Activated CD4-positive, alpha-beta T cell treated with anti-CD3 and anti-CD28 coated beads for 36 hours (primary cell): ENCODE results near the gene MYO1E. TPM values are rescaled to one million over a fixed set of nuclear protein-coding genes. Genes with fewer than 3 reads are reported as not detected.
A peak's percentile ranks its signal among the peaks of the same experiment; 100 is the strongest.

Experiments used
- ATAC-seq: fragments of 200-7000 bp; cut with Tn5 transposase; one replicate; pipeline ENCODE4 v1.10.0; 2021; ENCODE audit warnings: mild to moderate bottlenecking, moderate library complexity
- CTCF ChIA-PET: fragments of 350-600 bp; sonication (Branson Sonifier 250); formaldehyde crosslinking; loops from one replicate; lab custom pipeline; 2021; ENCODE audit warnings: antibody characterized with exemption; lab: Charles Lee
- POLR2A ChIA-PET: fragments of 350-600 bp; sonication (Branson Sonifier 250); formaldehyde crosslinking; loops from one replicate; lab custom pipeline; 2021; ENCODE audit warnings: antibody characterized with exemption, inconsistent platforms; lab: Charles Lee
- DNase-seq: peaks from one replicate; pipeline ENCODE4 v3.0.0-alpha.2; 2020
- H3K27ac Mint-ChIP-seq: one replicate; pipeline ENCODE4 v1.8.0; 2021; ENCODE audit warnings: mixed read lengths
- H3K27me3 Mint-ChIP-seq: one replicate; pipeline ENCODE4 v1.8.0; 2021; ENCODE audit warnings: mixed read lengths
- H3K36me3 Mint-ChIP-seq: one replicate; pipeline ENCODE4 v1.8.0; 2021; ENCODE audit warnings: low read depth, mixed read lengths
- H3K4me1 Mint-ChIP-seq: one replicate; pipeline ENCODE4 v1.8.0; 2021; ENCODE audit warnings: mixed read lengths
- H3K4me3 Mint-ChIP-seq: one replicate; pipeline ENCODE4 v1.8.0; 2021; ENCODE audit warnings: mild to moderate bottlenecking, moderate library complexity, mixed read lengths
- H3K9me3 Mint-ChIP-seq: one replicate; pipeline ENCODE4 v1.8.0; 2021; ENCODE audit warnings: low read depth, mixed read lengths
- intact Hi-C, 2 experiments: fragments of 100-400 bp; cut with DNase I in 1 of 2; cut with micrococcal nuclease in 1 of 2; formaldehyde crosslinking; loops; one replicate each; pipeline versions ENCODE4 v1.14.2 to v1.15.1; 2022 to 2024; cut with DNase I, micrococcal nuclease
- total RNA-seq, 2 experiments: library from RNA; stranded (reverse); gene quantifications; one replicate each; pipeline ENCODE4 v1.2.3, GENCODE V29; 2021

The MYO1E gene
- total RNA-seq, 2 experiments from 2014 or later: 8.0 to 12.6 TPM

DNA sequence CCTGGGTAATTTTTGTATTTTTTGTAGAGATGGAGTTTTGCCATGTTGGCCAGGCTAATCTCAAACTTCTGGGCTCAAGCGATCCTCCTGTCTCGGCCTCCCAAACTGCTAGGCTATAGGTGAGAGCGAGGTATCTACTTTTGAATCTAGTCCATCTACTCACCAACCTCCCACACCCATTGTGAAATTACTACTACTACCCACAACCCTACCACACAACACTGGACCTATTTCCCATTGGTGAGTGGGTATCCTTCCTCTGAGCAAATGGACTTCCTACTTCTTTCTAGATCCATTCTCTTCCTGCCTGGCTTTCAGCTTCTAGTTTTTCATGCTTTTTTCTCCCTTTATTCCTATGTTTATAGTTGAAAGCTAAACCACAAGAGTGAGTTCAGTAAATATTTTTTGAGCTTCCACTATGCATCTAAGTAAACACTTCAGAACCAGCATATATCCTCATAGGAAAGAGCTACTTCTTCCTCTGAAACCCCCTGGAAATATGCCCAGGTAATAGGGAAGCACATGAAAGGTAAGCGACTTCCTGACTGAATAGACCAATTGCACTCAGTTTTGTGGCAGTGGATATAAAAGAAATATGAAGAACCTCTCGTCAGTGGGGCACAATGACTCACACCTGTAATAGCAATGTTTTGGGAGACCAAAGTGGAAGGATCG, 39.1 kb downstream of the MYO1E start:
- intact Hi-C loops: no loop called here
- H3K4me3 Mint-ChIP-seq: no peak overlapping the region
- POLR2A ChIA-PET: no interaction called here
- H3K36me3 Mint-ChIP-seq: no peaks in the 10 kb centered on the region
- no peak overlapping the region for H3K27ac Mint-ChIP-seq
- H3K4me1 Mint-ChIP-seq: no peaks in the 10 kb centered on the region
- no peaks in the 10 kb centered on the region for H3K9me3 Mint-ChIP-seq
- DNase-seq (no peak), ATAC-seq (no peak)
- CTCF ChIA-PET: interaction anchor here (0.6 to 0.8 kb wide), 3 partner anchors 19 to 159 kb away, joined by 3 to 4 read pairs (median 3); no protein-coding TSS in a partner anchor
- peaks cover 2% of the 10 kb centered on the region for H3K27me3 Mint-ChIP-seq

DNA sequence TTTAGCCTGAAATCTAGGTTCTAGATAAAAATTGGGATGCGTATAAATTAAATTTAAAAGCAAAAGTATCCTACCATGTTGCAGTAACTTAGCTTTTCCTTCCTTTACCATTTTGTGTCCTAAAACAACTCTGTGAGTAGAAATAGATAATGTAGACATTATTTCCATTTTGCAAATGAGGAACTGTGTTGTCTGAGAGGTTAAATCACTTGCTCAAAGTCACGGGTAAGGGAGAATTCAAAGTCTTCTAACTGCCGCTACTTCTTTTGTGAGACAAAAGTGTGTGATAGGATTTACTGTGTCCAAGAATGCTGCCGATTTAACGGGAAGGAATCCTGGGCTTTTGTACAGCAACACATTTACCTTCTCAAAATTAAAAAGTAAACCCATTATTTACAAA, 40.7 kb downstream of the MYO1E start:
- Mint-ChIP-seq H3K9me3 (no peaks in the 10 kb centered on the region), H3K27ac (no peak overlapping the region), H3K4me1 (no peaks in the 10 kb centered on the region), H3K4me3 (no peak overlapping the region), H3K36me3 (no peaks in the 10 kb centered on the region), H3K27me3 (peaks cover 2% of the 10 kb centered on the region)
- DNase-seq: no peak
- no peak for ATAC-seq
- ChIA-PET CTCF (interaction anchor here (0.7 kb wide), 1 partner anchor 112 kb away, joined by 3 read pairs; no protein-coding TSS in a partner anchor), POLR2A (no interaction called here)
- intact Hi-C loops: no loop called here

DNA sequence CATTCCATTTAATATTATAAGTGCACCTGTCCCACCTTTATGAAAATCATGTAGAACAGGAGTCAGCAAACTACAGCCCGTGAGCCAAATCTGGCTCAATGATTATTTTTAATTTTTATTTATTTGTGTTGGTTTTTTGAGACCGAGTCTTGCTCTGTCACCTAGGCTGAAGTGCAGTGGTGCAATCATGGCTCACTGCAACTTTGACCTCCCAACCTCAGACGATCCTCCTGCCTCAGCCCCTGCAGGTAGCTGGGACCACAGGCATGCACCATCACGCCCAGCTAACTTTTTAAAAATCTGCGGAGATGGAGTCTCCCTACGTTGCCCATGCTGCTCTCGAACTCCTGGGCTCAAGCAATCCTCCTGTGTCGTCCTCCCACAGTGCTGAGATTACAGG, 42.0 kb downstream of the MYO1E start:
- H3K36me3 Mint-ChIP-seq: no peaks in the 10 kb centered on the region
- DNase-seq: no peak
- CTCF ChIA-PET: interaction anchor here (1.2 kb wide), 1 partner anchor 156 kb away, joined by 3 read pairs; no protein-coding TSS in a partner anchor

DNA sequence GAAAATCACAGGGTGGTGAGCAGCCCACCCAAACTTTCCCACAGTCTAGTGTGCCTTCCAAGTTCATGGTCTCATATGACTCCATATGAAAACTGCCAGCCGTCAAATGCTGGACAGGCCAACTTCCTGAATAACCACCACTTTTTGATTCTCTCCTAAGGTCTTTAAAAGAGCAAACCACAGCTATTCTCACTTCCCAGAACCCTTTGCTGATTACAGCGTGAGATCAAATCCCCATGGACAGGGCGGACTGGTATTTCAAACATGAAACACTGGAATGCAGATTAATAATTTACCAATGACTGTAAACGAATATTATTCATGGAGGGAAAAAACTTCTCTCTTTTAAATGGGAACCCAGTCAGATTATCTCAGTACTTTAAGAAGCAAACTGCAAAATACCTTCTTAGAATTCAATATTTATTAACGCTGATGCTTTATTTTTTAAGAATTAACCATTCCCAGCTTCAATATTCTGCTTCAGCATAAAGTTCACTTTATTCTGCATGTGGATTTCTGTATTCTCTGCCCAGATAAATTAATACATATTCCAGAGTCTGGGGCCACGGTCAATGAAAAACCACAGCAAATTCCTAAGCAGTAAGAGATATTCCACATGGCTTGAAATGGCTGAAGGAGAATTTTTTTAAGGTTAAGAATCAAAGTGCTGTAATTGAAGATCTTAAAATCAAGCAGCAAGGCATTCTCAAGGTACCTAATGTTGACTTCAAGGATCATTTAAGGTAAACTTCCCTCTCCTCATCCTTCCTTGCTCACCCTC, 42.9 kb downstream of the MYO1E start:
- H3K27me3 Mint-ChIP-seq: peaks cover 2% of the 10 kb centered on the region
- intact Hi-C loops: no loop called here
- no peaks in the 10 kb centered on the region for H3K36me3 Mint-ChIP-seq
- no peak overlapping the region for H3K4me3 Mint-ChIP-seq
- DNase-seq: no peak
- H3K9me3 Mint-ChIP-seq: no peaks in the 10 kb centered on the region
- H3K4me1 Mint-ChIP-seq: no peaks in the 10 kb centered on the region
- no peak for ATAC-seq
- POLR2A ChIA-PET: no interaction called here
- H3K27ac Mint-ChIP-seq: no peak overlapping the region
- CTCF ChIA-PET: interaction anchor here (0.6 kb wide), 1 partner anchor 126 kb away, joined by 3 read pairs; no protein-coding TSS in a partner anchor

More for the DNA sequence above, 42.0 kb downstream of the MYO1E start:
- POLR2A ChIA-PET: no interaction called here
- no peak for ATAC-seq
- intact Hi-C loops: no loop called here
- Mint-ChIP-seq H3K4me3 (no peak overlapping the region), H3K27me3 (peaks cover 2% of the 10 kb centered on the region), H3K27ac (no peak overlapping the region), H3K9me3 (no peaks in the 10 kb centered on the region), H3K4me1 (no peaks in the 10 kb centered on the region)

DNA sequence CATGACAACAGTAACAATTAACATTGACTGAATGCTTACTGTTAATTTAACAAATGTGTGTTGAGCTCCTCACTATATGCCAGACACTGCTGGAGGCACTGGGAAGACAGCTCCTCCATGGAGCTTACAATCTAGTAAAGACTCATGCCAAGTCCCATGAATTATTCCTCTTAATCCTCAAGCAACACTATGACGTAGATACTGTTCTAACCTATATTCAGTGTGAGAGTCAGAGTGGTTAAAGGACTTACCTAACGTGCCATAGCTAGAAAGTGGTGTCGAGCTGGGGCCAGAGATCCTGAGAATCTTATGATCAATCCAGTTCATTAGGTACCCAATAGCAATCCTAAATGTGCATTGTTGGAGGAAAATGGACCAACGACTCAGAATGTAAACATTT, 43.6 kb downstream of the MYO1E start:
- Mint-ChIP-seq H3K27me3 (peaks cover 2% of the 10 kb centered on the region), H3K4me1 (no peaks in the 10 kb centered on the region), H3K4me3 (no peak overlapping the region), H3K36me3 (no peaks in the 10 kb centered on the region), H3K9me3 (no peaks in the 10 kb centered on the region), H3K27ac (no peak overlapping the region)
- DNase-seq (no peak), ATAC-seq (no peak)
- POLR2A ChIA-PET: no interaction called here
- CTCF ChIA-PET: no interaction called here
- intact Hi-C loops: no loop called here

DNA sequence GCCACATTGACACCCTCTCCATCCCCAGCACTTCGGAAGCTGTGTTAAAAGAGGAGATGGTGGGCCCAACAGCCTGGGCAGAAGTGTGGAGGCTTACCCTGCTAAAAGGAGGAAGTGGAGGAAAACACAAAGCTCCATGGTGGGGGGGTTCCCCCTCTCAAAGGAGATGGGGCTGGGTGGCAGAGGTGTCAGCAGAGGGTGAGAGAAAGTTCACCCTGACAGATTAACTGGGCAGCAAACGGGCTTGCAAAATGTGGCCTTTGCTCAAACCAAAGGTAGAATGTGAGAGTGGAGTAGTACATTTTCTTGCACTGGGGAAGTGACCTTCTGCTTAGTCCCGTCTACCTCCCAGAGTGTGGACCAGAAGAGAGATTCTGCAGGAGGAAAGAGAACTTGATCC, 44.7 kb downstream of the MYO1E start:
- no peak overlapping the region for H3K27ac Mint-ChIP-seq

GRCh38 chr15:59326856-59327255, 45.8 kb downstream of the MYO1E start:
- CTCF ChIA-PET: interaction anchor here (0.7 kb wide), 1 partner anchor 303 kb away, joined by 3 read pairs; no protein-coding TSS in a partner anchor
- intact Hi-C loops: no loop called here
- POLR2A ChIA-PET: no interaction called here
- no peak overlapping the region for H3K27ac Mint-ChIP-seq
- H3K36me3 Mint-ChIP-seq: no peaks in the 10 kb centered on the region
- peaks cover 2% of the 10 kb centered on the region for H3K27me3 Mint-ChIP-seq
- peaks cover 5% of the 10 kb centered on the region for H3K4me1 Mint-ChIP-seq
- H3K9me3 Mint-ChIP-seq: no peaks in the 10 kb centered on the region
- no peak for DNase-seq
- ATAC-seq: no peak
- H3K4me3 Mint-ChIP-seq: no peak overlapping the region

More for the DNA sequence above, 44.7 kb downstream of the MYO1E start:
- CTCF ChIA-PET: interaction anchor here (0.8 kb wide), 1 partner anchor 546 kb away, joined by 3 read pairs; no protein-coding TSS in a partner anchor
- H3K9me3 Mint-ChIP-seq: no peaks in the 10 kb centered on the region
- intact Hi-C loops: no loop called here
- no peaks in the 10 kb centered on the region for H3K36me3 Mint-ChIP-seq
- DNase-seq: peak; percentile 6
- no peak for ATAC-seq
- POLR2A ChIA-PET: no interaction called here
- peaks cover 2% of the 10 kb centered on the region for H3K27me3 Mint-ChIP-seq
- H3K4me3 Mint-ChIP-seq: no peak overlapping the region
- H3K4me1 Mint-ChIP-seq: no peaks in the 10 kb centered on the region

- no peak overlapping the region for H3K27ac Mint-ChIP-seq
- ATAC-seq: no peak
These were observed 50.5 kb downstream of the MYO1E start for GRCh38 chr15:59322056-59322759.

DNA sequence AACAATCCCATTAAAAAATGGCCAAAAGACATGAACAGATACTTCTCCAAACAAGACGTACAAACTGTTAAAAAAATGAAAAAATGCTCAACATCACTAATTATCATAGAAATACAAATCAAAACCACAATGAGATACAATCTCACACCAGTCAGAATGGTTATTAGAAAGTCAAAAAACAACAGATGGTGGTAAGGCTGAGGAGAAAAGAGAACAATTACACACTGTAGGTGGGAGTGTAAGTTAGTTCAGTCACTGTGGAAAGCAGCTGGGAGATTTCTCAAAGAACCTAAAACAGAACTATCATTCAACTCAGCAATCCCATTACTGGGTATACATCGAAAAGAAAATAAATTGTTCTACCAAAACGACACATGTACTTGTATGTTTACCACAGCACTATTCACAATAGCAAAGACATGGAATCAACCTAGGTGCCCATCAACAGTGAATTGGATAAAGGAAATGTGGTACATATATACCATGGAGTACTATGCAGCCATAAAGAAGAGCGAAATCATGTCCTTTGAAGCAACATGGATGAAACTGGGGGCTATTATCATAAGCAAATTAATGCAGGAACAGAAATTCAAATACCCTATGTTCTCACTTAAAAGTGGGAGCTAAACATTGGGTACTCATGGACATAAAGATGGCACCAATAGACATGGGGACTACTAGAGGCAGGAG, 51.5 kb downstream of the MYO1E start:
- Mint-ChIP-seq H3K27ac (no peak overlapping the region), H3K4me1 (peaks cover 5% of the 10 kb centered on the region), H3K4me3 (no peak overlapping the region), H3K9me3 (peaks cover 5% of the 10 kb centered on the region), H3K36me3 (no peaks in the 10 kb centered on the region), H3K27me3 (no peaks in the 10 kb centered on the region)
- ATAC-seq (no peak), DNase-seq (no peak)
- ChIA-PET POLR2A (no interaction called here), CTCF (interaction anchor here (0.6 kb wide), 1 partner anchor 30 kb away, joined by 4 read pairs; no protein-coding TSS in a partner anchor)
- intact Hi-C loops: no loop called here

More at GRCh38 chr15:59322056-59322759, 50.5 kb downstream of the MYO1E start:
- ChIA-PET POLR2A (no interaction called here), CTCF (interaction anchor here (0.6 kb wide), 1 partner anchor 32 kb away, joined by 4 read pairs; no protein-coding TSS in a partner anchor)
- intact Hi-C loops: no loop called here
- H3K4me1 Mint-ChIP-seq: peaks cover 5% of the 10 kb centered on the region
- H3K27me3 Mint-ChIP-seq: no peaks in the 10 kb centered on the region
- no peak for DNase-seq
- peaks cover 5% of the 10 kb centered on the region for H3K9me3 Mint-ChIP-seq
- H3K36me3 Mint-ChIP-seq: no peaks in the 10 kb centered on the region
- H3K4me3 Mint-ChIP-seq: no peak overlapping the region

- no peak for DNase-seq
- ChIA-PET POLR2A (no interaction called here), CTCF (no interaction called here)
- Mint-ChIP-seq H3K9me3 (peaks cover 5% of the 10 kb centered on the region), H3K36me3 (no peaks in the 10 kb centered on the region), H3K27ac (no peak overlapping the region), H3K4me1 (peaks cover 1% of the 10 kb centered on the region), H3K4me3 (no peak overlapping the region), H3K27me3 (no peaks in the 10 kb centered on the region)
- ATAC-seq: no peak
- intact Hi-C loops: no loop called here
These were observed 55.5 kb downstream of the MYO1E start for GRCh38 chr15:59317211-59317610.
